A673 (cell line): Measurements from ENCODE around the gene FREY1. TPM values are rescaled to one million over a fixed set of nuclear protein-coding genes. Genes with fewer than 3 reads are reported as not detected.

ENCODE experiments used
- BruUV-seq: library from RNA; stranded (reverse); fragments of 400-500 nt; replicated peaks from 2 replicates; lab custom pipeline; 2021; lab: Mats Ljungman, UMichigan
- CTCF ChIA-PET: fragments of 300-600 bp; sonication (Branson Sonifier 250); formaldehyde crosslinking; loops from one replicate; lab custom pipeline; 2022; ENCODE audit warnings: antibody characterized with exemption; lab: Charles Lee
- POLR2A ChIA-PET: fragments of 300-600 bp; sonication (Branson Sonifier 250); formaldehyde crosslinking; loops from one replicate; lab custom pipeline; 2022; ENCODE audit warnings: antibody characterized with exemption; ENCODE audit not compliant: low non-redundant PET; lab: Charles Lee
- DNase-seq: peaks from one replicate; pipeline ENCODE4 v3.0.0-alpha.2; 2015; ENCODE audit warnings: low spot score
- H3K27ac ChIP-seq: fragments of 200-600 bp; sonication (generic); 2 replicates; pipeline ENCODE4 v1.5.1; 2016; ENCODE audit warnings: mixed run types, low read depth, mild to moderate bottlenecking, mixed read lengths, antibody characterized with exemption, low read length; ENCODE audit not compliant: poor library complexity, severe bottlenecking
- H3K27me3 ChIP-seq: fragments of 200-600 bp; sonication (generic); replicated peaks from 2 replicates; pipeline ENCODE4 v1.6.1; 2017; ENCODE audit warnings: mixed run types, low read depth, mild to moderate bottlenecking, mixed read lengths, antibody characterized with exemption, low read length; ENCODE audit not compliant: insufficient read depth, poor library complexity
- H3K36me3 ChIP-seq: fragments of 200-600 bp; sonication (generic); 2 replicates; pipeline ENCODE4 v1.6.1; 2016; ENCODE audit warnings: mixed run types, mild to moderate bottlenecking, mixed read lengths, antibody characterized with exemption, low read length; ENCODE audit not compliant: insufficient read depth, poor library complexity, severe bottlenecking
- H3K4me1 ChIP-seq: fragments of 200-600 bp; sonication (generic); 2 replicates; pipeline ENCODE4 v1.6.1; 2017; ENCODE audit warnings: mixed run types, mild to moderate bottlenecking, mixed read lengths, antibody characterized with exemption, low read length; ENCODE audit not compliant: insufficient read depth, poor library complexity, severe bottlenecking
- H3K4me3 ChIP-seq: fragments of 200-600 bp; sonication (generic); 2 replicates; pipeline ENCODE4 v1.5.1; 2016; ENCODE audit warnings: low read depth, mixed run types, mild to moderate bottlenecking, mixed read lengths, low read length; ENCODE audit not compliant: poor library complexity, severe bottlenecking
- H3K9me3 ChIP-seq: fragments of 200-600 bp; sonication (generic); 2 replicates; pipeline ENCODE4 v1.6.1; 2016; ENCODE audit warnings: mixed run types, low read depth, mild to moderate bottlenecking, mixed read lengths, antibody characterized with exemption, low read length; ENCODE audit not compliant: poor library complexity, severe bottlenecking
- CTCF ChIP-seq: fragments of 300-800, 200-600 bp; sonication (generic); conservative IDR thresholded peaks from 2 replicates; pipeline ENCODE4 v1.5.1; 2017; ENCODE audit warnings: low read depth, mild to moderate bottlenecking, antibody characterized with exemption, low read length, moderate library complexity, mixed read lengths
- EZH2 ChIP-seq: fragments of 200-600 bp; sonication (generic); IDR thresholded peaks from 2 replicates; pipeline ENCODE4 v1.6.1; 2017; ENCODE audit warnings: borderline replicate concordance, low read depth, mild to moderate bottlenecking, mixed read lengths, antibody characterized with exemption, low read length; ENCODE audit not compliant: poor library complexity, severe bottlenecking
- intact Hi-C: fragments of 100-400 bp; cut with micrococcal nuclease; formaldehyde crosslinking; loops from one replicate; pipeline ENCODE4 v1.10.0; 2022; ENCODE audit not compliant: unreplicated experiment
- total RNA-seq: library from RNA; stranded (reverse); gene quantifications from 2 replicates; pipeline ENCODE4 v1.2.3, GENCODE V29; 2021

The FREY1 gene
- total RNA-seq, 1 experiment from 2014 or later, result 3.8 TPM

- Histone ChIP-seq H3K27me3 (no peaks in the 10 kb centered on the region), H3K4me1 (peaks cover 15% of the 10 kb centered on the region), H3K27ac (no peak overlapping the region), H3K9me3 (no peaks in the 10 kb centered on the region), H3K36me3 (peaks cover 9% of the 10 kb centered on the region), H3K4me3 (peak overlapping the region; percentile 71)
- BruUV-seq, result no TSS peak
- TF ChIP-seq EZH2, result no peak
- TF ChIP-seq CTCF, result no peak
- no peak for DNase-seq
- ChIA-PET POLR2A (no interaction called here), CTCF (interaction anchor here (0.6 kb wide), 1 partner anchor 382 kb away, joined by 4 read pairs; no protein-coding TSS in a partner anchor)
- intact Hi-C loops, result loop anchor here (2.0 to 5.0 kb wide), 3 partner anchors 38 to 203 kb away; partner anchors contain the start of genes CRY2 and PHF21A
Measured at GRCh38 chr11:45918962-45919675, 12.0 kb upstream of the FREY1 start.

- ChIA-PET POLR2A (interaction anchor here (0.7 kb wide), 1 partner anchor 1837 kb away, joined by 3 read pairs; no protein-coding TSS in a partner anchor), CTCF (interaction anchor here (0.6 to 1.1 kb wide), 3 partner anchors 46 to 382 kb away, joined by 4 to 5 read pairs (median 4); no protein-coding TSS in a partner anchor)
- BruUV-seq, result TSS peak; percentile 59
- Histone ChIP-seq H3K36me3 (peaks cover 15% of the 10 kb centered on the region), H3K27ac (peak overlapping the region; percentile 87), H3K4me3 (peak overlapping the region; percentile 71), H3K9me3 (no peaks in the 10 kb centered on the region), H3K27me3 (no peaks in the 10 kb centered on the region), H3K4me1 (peaks cover 15% of the 10 kb centered on the region)
- intact Hi-C loops, result loop anchor here (2.0 to 5.0 kb wide), 3 partner anchors 38 to 204 kb away; partner anchors contain the start of genes CRY2 and PHF21A
- peak; percentile 95 for DNase-seq
- no peak for TF ChIP-seq EZH2
- no peak for TF ChIP-seq CTCF
Measured at GRCh38 chr11:45918331-45918941, 11.4 kb upstream of the FREY1 start.

- peak within 1 kb of the TSS; percentile 71 for H3K4me3 ChIP-seq
- BruUV-seq, result no TSS peak
- peak; percentile 100 for DNase-seq
- no peaks in the 10 kb centered on the region for H3K27me3 ChIP-seq
- no peaks in the 10 kb centered on the region for H3K9me3 ChIP-seq
- ChIA-PET POLR2A (interaction anchor here (0.6 to 0.8 kb wide), 3 partner anchors 325 to 1836 kb away, joined by 3 read pairs; no protein-coding TSS in a partner anchor), CTCF (interaction anchor here (1.0 to 1.1 kb wide), 2 partner anchors 45 to 89 kb away, joined by 4 to 5 read pairs; no protein-coding TSS in a partner anchor)
- peak within 1 kb of the TSS; percentile 87 for H3K27ac ChIP-seq
- peaks cover 9% of the 10 kb centered on the region for H3K4me1 ChIP-seq
- H3K36me3 ChIP-seq, result peaks cover 20% of the 10 kb centered on the region
- TF ChIP-seq CTCF, result no peak
- TF ChIP-seq EZH2, result no peak
- intact Hi-C loops, result loop anchor here (2.0 to 5.0 kb wide), 4 partner anchors 37 to 205 kb away; partner anchors contain the start of genes CRY2 and PHF21A
Measured at GRCh38 chr11:45917623-45918330, 10.7 kb upstream of the FREY1 start, which contains the start of gene PEX16. PEX16 (minus strand) TSS chr11:45917877; CDS start chr11:45917811, 66 bp downstream.
